OCI-LY7 (cell line): ENCODE measurements around the gene GFI1. TPM values are rescaled to one million over a fixed set of nuclear protein-coding genes. Genes with fewer than 3 reads are reported as not detected.

Experiments used
- BruUV-seq: library from RNA; stranded (reverse); fragments of 400-500 nt; replicated peaks from 2 replicates; lab custom pipeline; 2021; lab: Mats Ljungman, UMichigan
- CTCF ChIA-PET: fragments of 300-600 bp; sonication (Branson Sonifier 250); formaldehyde crosslinking; loops from one replicate; lab custom pipeline; 2022; ENCODE audit warnings: antibody characterized with exemption; ENCODE audit not compliant: unreplicated experiment; lab: Charles Lee
- POLR2A ChIA-PET: fragments of 300-600 bp; sonication (Branson Sonifier 250); formaldehyde crosslinking; loops from one replicate; lab custom pipeline; 2022; ENCODE audit warnings: antibody characterized with exemption; lab: Charles Lee
- DNase-seq: peaks from one replicate; pipeline ENCODE4 v3.0.0-alpha.2; 2015; ENCODE audit warnings: low spot score
- H2AFZ ChIP-seq: fragments of 200-600 bp; sonication (generic), shearing (Covaris generic); 2 replicates; pipeline ENCODE4 v1.6.1; 2014; ENCODE audit warnings: mild to moderate bottlenecking, antibody characterized with exemption, low read length, moderate library complexity
- H3K27ac ChIP-seq: fragments of 200-600 bp; sonication (generic); 2 replicates; pipeline ENCODE4 v1.5.1; 2014; ENCODE audit warnings: mixed run types, low read depth, mild to moderate bottlenecking, moderate library complexity, low read length, inconsistent platforms; ENCODE audit not compliant: poor library complexity, severe bottlenecking
- H3K36me3 ChIP-seq: fragments of 200-600 bp; sonication (generic); 2 replicates; pipeline ENCODE4 v1.6.1; 2014; ENCODE audit warnings: mild to moderate bottlenecking, antibody characterized with exemption, low read length, moderate library complexity, mixed read lengths; ENCODE audit not compliant: insufficient read depth
- H3K4me1 ChIP-seq: fragments of 200-600 bp; sonication (generic); 2 replicates; pipeline ENCODE4 v1.5.1; 2014; ENCODE audit warnings: mild to moderate bottlenecking, low read length; ENCODE audit not compliant: insufficient read depth, poor library complexity, severe bottlenecking
- H3K4me2 ChIP-seq: fragments of 200-600 bp; sonication (generic); 2 replicates; pipeline ENCODE4 v1.6.1; 2014; ENCODE audit warnings: mild to moderate bottlenecking, low read length
- H3K4me3 ChIP-seq: fragments of 200-600 bp; sonication (generic); 2 replicates; pipeline ENCODE4 v1.5.1; 2014; ENCODE audit warnings: mild to moderate bottlenecking, low read depth, low read length; ENCODE audit not compliant: poor library complexity, severe bottlenecking
- H3K79me2 ChIP-seq: fragments of 200-600 bp; sonication (generic); 2 replicates; pipeline ENCODE4 v1.6.1; 2016; ENCODE audit warnings: low read depth, mild to moderate bottlenecking, low read length, moderate library complexity, mixed read lengths; ENCODE audit not compliant: insufficient read depth
- H3K9me2 ChIP-seq: fragments of 200-600 bp; sonication (generic); 2 replicates; pipeline ENCODE4 v1.6.1; 2016; ENCODE audit warnings: mild to moderate bottlenecking, low read length, mixed read lengths; ENCODE audit not compliant: insufficient read depth
- H3K9me3 ChIP-seq: fragments of 200-600 bp; sonication (generic); 2 replicates; pipeline ENCODE4 v1.6.1; 2014; ENCODE audit warnings: mild to moderate bottlenecking, mixed run types, low read length, mixed read lengths
- H4K20me1 ChIP-seq: fragments of 200-600 bp; sonication (generic); 2 replicates; pipeline ENCODE4 v1.6.1; 2014; ENCODE audit warnings: mild to moderate bottlenecking, antibody characterized with exemption, low read length, moderate library complexity, mixed read lengths; ENCODE audit not compliant: insufficient read depth
- EZH2phosphoT487 ChIP-seq: fragments of 200-600 bp; sonication (generic); IDR thresholded peaks from 2 replicates; pipeline ENCODE4 v1.6.1; 2018; ENCODE audit warnings: low read depth, borderline replicate concordance, mild to moderate bottlenecking, mixed run types, antibody characterized with exemption, low read length, moderate library complexity, mixed read lengths
- intact Hi-C: fragments of 100-400 bp; cut with micrococcal nuclease; formaldehyde crosslinking; loops from one replicate; pipeline ENCODE4 v1.10.0; 2022; ENCODE audit not compliant: unreplicated experiment
- total RNA-seq, 2 experiments: library from RNA; depleted of rRNA in 1 of 2; stranded (reverse); fragments of >200 nt in 1 of 2; shearing (Covaris generic) in 1 of 2; gene quantifications; 2 replicates each; pipeline ENCODE4 v1.2.3, GENCODE V29; 2014 to 2022
- TF ChIP-seq, protein P1 (sequence below): fragments of 200-600 bp; sonication (generic); conservative IDR thresholded peaks from 2 replicates; pipeline ENCODE4 v1.5.1; 2014; ENCODE audit warnings: mild to moderate bottlenecking, antibody characterized with exemption, low read length, moderate library complexity, mixed read lengths

The GFI1 gene
- total RNA-seq, 2 experiments from 2014 or later, result 0.30 to 0.50 TPM

DNA sequence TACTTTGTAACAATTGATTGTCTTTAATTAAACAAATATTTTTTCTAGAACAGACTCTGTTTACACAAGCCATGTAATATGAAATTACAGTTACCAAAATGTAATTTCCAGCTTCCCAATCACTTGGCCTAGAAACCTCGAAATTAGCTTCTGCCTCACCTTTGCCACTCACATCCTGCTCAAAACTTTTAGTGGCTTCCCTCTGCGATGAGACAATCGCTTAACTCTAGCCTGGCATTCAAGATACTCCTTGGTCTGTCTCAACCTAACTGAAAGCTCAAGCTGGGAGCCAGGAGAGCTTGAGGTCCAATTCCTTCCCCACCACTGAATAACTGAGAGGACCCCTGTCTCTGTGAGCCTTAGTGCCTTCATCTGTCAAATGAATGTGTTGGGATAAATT lies 42.8 kb downstream of the GFI1 start:
- TF ChIP-seq, protein P1, sequence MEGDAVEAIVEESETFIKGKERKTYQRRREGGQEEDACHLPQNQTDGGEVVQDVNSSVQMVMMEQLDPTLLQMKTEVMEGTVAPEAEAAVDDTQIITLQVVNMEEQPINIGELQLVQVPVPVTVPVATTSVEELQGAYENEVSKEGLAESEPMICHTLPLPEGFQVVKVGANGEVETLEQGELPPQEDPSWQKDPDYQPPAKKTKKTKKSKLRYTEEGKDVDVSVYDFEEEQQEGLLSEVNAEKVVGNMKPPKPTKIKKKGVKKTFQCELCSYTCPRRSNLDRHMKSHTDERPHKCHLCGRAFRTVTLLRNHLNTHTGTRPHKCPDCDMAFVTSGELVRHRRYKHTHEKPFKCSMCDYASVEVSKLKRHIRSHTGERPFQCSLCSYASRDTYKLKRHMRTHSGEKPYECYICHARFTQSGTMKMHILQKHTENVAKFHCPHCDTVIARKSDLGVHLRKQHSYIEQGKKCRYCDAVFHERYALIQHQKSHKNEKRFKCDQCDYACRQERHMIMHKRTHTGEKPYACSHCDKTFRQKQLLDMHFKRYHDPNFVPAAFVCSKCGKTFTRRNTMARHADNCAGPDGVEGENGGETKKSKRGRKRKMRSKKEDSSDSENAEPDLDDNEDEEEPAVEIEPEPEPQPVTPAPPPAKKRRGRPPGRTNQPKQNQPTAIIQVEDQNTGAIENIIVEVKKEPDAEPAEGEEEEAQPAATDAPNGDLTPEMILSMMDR, result no peak
- no peak for TF ChIP-seq EZH2phosphoT487
- H3K79me2 ChIP-seq, result no peaks in the 10 kb centered on the region
- no peak overlapping the region for H3K27ac ChIP-seq
- DNase-seq, result no peak
- no TSS peak for BruUV-seq
- H3K4me2 ChIP-seq, result no peak overlapping the region
- H2AFZ ChIP-seq, result no peak overlapping the region
- intact Hi-C loops, result no loop called here
- no peaks in the 10 kb centered on the region for H3K4me1 ChIP-seq
- no peak overlapping the region for H3K4me3 ChIP-seq
- no peaks in the 10 kb centered on the region for H3K36me3 ChIP-seq
- POLR2A ChIA-PET, result no interaction called here
- no peaks in the 10 kb centered on the region for H3K9me3 ChIP-seq
- no peaks in the 10 kb centered on the region for H3K9me2 ChIP-seq
- H4K20me1 ChIP-seq, result no peaks in the 10 kb centered on the region
- CTCF ChIA-PET, result no interaction called here

- H3K4me1 ChIP-seq, result no peaks in the 10 kb centered on the region
- no TSS peak for BruUV-seq
- H3K9me3 ChIP-seq, result no peaks in the 10 kb centered on the region
- no peak for DNase-seq
- intact Hi-C loops, result no loop called here
- H3K79me2 ChIP-seq, result no peaks in the 10 kb centered on the region
- ChIA-PET POLR2A (no interaction called here), CTCF (no interaction called here)
- no peak for TF ChIP-seq EZH2phosphoT487
- TF ChIP-seq, protein P1, result no peak
- H2AFZ ChIP-seq, result no peak overlapping the region
- no peak overlapping the region for H3K27ac ChIP-seq
- H3K9me2 ChIP-seq, result no peaks in the 10 kb centered on the region
- H3K4me2 ChIP-seq, result no peak overlapping the region
- no peaks in the 10 kb centered on the region for H4K20me1 ChIP-seq
- H3K4me3 ChIP-seq, result no peak overlapping the region
- H3K36me3 ChIP-seq, result no peaks in the 10 kb centered on the region
These were observed 44.4 kb downstream of the GFI1 start for GRCh38 chr1:92442351-92442750.

DNA sequence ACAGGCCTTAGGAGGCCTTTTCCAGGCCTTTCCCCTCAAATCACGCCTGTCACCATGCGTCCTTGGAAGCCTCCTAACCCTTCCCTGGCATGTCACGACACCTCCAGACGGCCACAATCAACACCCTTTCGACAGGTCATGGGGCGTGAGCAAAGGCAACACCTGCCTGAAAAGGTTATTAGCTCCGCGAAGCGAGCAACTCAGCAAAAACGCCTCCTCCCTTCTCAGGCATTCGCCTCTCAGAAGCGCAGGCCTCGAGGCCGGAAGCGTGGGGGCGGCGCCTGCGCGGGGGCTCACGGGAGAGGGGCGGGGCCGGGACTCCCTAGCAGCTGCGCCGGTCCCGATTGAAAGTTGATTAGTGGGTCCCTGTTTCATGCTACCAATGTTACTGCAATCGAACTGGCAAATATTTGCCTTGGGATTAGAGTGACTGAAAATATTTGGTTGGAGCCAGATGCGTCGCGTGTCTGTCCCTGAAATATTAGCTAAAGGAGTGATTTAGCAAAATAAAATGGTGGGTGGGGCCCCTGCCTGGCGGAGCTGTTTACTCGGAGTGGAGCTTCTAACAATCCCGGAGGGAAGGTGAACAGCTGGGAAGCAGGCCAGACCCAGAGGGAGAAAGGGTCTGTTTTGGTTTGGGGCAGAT lies 44.9 kb downstream of the GFI1 start:
- Histone ChIP-seq H3K9me3 (no peaks in the 10 kb centered on the region), H3K27ac (no peak overlapping the region), H3K4me1 (no peaks in the 10 kb centered on the region), H3K79me2 (no peaks in the 10 kb centered on the region), H3K4me2 (no peak overlapping the region), H3K9me2 (no peaks in the 10 kb centered on the region), H4K20me1 (no peaks in the 10 kb centered on the region), H3K4me3 (no peak overlapping the region), H3K36me3 (no peaks in the 10 kb centered on the region), H2AFZ (no peak overlapping the region)
- ChIA-PET POLR2A (no interaction called here), CTCF (no interaction called here)
- DNase-seq, result no peak
- intact Hi-C loops, result no loop called here
- no TSS peak for BruUV-seq
- TF ChIP-seq, protein P1, result no peak
- no peak for TF ChIP-seq EZH2phosphoT487
